ENCODE measurements around the gene TSEN54.
"Not testable (repeated sequence)": the region's sequence is repeated elsewhere in the genome, so short reads cannot be mapped to it uniquely, and the experiment has no call there.

Gene TSEN54

DNA sequence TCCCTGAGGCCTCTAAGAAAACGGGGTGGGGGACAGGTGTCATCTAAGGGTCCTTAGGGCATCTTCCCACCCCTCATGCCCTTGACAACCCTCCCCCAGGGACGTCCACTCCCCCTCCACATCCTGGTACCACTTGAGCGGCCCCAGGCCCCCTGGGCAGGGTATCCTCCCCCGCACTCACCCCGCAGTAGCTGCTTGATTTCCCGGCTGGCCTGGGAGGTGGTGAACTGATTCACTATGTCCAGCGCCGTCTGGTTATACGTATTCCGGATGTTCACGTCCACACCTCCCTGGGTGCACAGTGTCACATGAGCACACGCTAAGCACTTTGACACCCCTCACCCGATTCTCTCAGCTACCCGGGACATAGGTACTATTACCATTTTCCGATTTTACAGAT, 10.7 kb upstream of the TSEN54 start:
- DNase-seq, result no peak

DNA sequence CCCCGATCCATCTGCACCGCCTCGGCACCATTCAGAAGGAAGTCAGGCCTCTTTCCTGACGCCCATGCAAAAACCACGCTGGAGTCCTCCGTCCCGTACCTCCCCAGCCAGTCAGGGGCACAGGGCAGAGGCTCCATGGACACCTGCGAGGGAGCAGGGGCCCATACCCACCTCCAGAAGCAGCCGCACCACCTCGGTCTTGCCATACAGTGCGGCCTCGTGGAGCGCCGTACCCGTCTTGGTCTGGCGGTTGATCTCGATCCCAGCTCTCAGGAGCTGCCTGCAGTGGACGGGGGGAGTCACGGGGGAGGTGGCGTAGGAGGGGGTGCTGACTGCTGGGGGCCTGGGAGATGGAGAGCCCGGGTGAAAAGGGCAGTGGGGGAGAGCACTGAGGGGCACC, 10.2 kb upstream of the TSEN54 start:
- DNase-seq, result no peak

GRCh38 chr17:75506888-75507287, 9.4 kb upstream of the TSEN54 start:
- no peak for DNase-seq

DNA sequence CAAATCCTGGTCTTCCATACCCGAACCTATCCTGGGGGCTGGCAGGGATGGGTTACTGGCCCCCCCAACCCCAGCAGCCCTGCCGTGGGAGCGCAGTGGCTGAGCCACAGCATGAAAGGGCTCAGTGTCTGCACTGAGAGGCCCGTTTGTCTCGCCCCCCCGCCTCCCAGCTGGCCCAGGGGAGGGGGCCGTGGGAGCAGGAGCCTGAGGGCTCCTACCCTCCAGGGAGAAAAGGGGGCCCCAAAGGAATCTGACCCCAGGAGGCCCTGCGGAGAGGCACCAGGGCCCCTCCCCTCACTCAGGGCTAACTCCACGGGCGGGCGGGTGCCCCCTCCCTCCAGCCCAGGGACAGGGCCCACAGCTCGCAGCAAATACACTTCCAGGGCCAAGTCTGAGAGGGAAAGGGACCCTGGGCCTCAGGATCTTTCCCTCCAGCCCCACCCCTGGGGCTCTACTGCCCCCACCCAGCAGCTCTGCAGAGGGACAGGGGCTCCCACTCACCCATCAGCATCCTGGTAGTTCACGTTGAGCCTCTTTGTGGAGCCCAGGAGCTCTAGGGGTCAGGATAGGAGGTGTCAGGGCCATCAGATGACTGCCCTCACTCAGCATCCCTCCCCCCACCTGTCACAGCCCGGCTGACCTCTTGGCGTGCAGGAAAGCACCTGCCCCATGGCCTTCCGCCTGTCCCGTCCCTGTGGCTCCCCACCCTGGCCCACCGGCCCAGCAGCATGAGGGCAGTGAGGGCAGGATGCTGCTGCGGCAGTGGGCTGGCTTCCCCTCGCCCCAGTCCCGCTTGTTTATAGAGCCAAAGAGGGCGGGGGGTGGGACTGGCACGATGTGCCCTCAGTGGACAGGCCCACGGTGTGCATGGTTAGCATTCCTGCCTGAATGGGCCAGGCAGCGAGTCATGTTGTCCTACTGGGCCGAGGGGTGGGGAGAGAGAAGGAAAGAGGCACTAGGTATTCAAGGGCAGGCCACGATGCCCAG, 8.3 kb upstream of the TSEN54 start:
- DNase-seq, result no peak

DNA sequence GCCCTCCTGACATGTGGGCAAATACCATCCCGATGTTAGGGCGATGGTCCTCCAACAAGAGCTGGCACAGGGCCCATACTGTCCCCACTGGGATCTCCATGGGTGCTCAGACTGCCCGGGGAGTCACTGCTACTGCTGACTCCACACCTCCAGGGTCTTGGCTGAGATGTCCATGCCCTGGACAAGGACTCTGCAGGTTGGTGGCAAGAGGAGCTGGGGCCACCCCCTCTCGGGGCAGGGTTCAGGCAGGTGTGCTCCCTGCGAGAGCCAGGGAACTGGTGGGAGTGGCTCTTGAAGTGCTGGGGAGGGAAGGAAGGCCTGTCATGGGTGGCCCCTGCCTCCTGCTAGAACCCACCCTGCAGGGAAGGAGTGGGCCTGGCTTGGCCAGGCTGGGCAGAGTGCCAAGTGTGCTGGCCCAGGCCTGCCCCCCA, 7.4 kb upstream of the TSEN54 start:
- DNase-seq, result no peak

- no peak for DNase-seq
Measured at GRCh38 chr17:75509528-75510258, 6.6 kb upstream of the TSEN54 start.

DNA sequence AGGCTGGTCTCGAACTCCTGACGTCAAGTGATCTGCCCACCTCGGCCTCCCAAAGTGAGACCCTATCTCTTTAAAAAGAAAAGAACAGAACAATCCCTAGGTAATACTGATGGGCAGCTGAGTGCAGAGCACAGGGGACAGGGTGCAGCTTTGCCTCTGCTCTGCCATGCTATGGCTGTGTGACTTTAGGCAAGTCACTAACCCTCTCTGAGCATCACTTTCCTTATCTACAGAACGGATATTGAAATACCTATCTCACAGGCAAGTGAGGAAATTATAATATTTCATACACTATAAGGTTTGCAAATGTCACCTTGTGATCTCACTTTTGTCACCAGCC, 5.1 kb upstream of the TSEN54 start:
- no peak for DNase-seq

- no peak for DNase-seq
Measured at GRCh38 chr17:75511610-75512575, 4.4 kb upstream of the TSEN54 start.

GRCh38 chr17:75512926-75513640, 3.2 kb upstream of the TSEN54 start:
- DNase-seq, result no peak

DNA sequence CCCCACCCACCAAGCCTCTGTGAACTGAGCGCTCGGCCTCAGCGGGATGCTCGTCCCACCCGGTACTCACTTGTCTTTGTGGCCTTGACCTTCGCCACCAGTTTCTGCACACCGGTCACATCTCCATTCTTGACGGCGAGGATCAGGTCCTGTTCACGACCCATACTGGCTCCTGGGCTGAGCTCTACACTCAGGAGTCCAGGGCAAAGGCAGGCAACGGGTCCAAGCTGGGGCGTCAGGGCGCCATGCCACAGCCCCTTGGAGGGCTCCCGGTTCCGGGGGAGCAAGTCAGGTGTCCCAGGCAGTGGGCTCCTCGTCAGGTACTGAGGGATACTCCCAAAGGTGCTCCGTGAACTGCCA, 2.7 kb upstream of the TSEN54 start:
- no peak for DNase-seq

DNA sequence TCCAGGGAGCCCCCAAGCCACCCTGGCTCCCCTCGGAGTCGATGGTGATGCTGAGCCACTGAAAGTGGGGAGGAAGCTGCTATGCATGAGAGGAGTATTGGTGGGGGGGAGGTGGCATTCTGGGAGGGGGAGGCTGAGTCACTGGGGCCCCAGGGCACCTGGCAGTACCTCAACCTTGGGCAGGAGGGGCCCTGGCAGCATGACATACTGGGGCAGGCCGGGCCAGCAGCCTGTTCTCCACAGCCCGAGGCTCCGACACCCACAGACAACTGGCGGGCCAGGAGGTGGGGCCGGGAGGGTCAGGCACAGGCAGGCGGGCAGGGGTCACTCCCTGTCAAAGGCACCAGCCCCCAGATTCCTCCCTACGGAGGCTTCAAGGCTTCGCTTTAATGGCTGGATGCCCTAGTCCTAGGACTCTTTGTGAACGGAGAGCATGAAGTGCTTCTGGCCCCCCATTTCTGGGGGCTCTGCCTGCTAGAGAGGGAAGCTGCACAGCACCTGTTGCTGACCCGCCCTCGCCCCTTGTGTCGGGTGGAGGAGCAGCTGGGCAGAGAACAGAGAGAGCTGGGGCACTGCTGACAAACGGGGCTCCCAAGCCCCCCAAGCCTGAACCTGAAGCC, 1.9 kb upstream of the TSEN54 start:
- no peak for DNase-seq

DNA sequence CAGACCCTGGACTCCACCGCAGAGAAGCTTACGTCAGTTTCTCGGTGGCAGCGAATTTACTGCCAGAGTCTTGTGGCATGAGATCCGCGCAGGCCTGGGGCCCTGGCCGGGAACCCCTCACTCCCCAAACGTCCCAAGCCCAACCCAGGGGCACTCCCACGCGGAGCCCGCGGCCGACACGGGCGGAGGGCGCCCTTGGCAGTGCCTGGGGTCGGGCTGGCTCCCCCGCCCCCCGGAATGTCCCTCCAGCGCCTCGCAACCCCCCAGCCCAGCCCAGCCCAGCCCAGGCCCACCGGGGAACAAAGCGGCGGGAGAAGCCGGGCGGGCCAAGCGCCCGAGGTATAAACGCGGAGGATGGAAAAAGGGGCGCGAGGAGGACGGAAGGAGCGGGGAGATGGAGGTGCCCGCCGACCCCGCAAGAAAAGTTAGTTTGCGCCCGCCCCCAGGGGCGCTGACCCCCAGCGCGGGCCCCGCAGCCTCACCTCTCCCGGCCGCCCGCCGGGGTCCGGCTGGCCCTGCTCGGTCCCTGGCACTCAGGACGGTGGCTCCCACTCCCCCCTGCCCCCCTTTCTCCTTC, 1.3 kb upstream of the TSEN54 start:
- DNase-seq, result no peak

GRCh38 chr17:75515496-75516254, 653 bp upstream of the TSEN54 start, which contains the start of gene CASKIN2:
Gene CASKIN2, minus strand, starts transcription at chr17:75515537. Its CDS starts 1,733 bp downstream, at chr17:75513804.
- DNase-seq, result peak; percentile 36

GRCh38 chr17:75516619-75517296, 430 bp downstream of the TSEN54 start:
- no peak for DNase-seq

DNA sequence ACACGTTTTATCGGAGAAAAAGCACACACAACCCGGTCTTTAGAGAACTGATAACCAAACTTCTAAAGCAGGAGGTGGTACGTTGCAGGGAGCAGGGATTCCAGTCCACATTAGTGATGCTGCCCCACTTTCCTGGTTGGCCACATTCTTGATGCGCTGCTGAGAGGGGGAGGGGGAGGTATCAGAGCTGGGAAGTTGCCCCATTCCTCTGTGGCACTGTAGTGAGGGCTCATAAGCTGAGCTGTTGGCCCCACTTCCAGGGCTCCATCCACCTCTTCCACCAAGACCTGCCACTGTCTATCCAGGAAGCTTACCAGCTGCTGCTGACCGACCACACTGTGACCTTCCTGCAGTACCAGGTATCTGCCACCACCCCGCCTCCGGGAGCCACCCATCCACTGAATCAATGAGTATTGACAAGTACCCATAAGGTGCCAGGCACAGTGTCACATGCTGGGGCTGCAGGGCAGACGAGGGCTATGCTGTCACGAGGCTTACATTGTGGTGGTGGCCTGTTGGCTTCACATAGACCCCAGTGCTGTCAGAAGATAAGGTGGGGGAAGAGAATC, 1.1 kb downstream of the TSEN54 start:
- DNase-seq, result no peak

DNA sequence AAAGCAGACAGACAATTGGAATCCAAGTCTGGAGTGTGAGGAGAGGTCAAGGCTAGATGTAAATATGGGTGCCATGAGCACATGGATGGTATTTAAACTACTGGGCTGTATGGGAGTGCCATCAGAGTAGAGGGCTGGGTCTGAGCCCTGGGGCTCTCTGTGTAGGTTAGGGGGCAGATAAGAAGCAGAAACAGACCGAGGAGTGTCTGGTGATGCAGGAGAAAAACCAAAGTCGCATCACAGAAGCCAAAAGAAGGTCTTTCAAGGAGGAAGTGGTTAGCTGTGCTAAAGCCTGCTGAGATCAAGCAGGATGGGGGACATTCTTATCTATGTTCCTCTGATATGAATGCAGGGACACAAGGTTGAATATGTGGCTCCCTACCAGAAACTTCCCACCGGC, 1.9 kb downstream of the TSEN54 start:
- DNase-seq, result no peak

GRCh38 chr17:75518983-75519537, 2.7 kb downstream of the TSEN54 start:
- DNase-seq, result no peak

DNA sequence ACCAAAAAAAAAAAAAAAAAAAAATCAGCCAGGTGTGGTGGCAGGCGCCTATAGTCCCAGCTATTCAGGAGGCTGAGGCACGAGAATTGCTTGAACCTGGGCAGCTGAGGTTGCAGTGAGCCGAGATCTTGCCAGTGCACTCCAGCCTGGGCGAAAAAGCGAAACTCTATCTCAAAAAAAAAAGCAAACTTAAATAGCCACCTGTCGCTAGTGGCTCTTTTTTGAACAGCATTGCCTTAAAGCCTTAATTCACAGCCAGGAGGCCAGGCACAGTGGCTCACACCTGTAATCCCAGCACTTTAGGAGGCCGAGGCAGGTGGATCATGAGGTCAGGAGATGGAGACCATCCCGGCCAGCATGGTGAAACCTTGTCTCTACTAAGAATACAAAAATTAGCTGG, 4.1 kb downstream of the TSEN54 start:
- DNase-seq, result not testable (repeated sequence)

DNA sequence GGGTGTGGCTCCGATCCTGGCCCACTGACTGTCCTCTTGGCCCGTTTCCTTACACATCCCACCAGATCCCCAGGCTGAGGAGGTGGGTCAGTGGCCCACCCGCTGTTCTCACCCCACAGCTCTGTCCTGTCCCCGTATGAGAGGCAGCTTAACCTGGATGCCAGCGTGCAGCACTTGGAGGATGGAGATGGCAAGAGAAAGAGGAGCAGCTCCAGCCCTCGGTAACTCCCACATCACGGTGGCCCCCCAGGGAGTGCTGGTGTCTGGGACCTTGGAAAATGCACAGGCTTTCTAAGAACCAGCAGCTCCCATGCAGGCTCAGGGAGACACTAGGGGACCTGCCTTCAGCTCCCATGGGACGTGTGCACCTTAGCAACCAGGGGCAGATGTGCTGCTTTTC, 5.0 kb downstream of the TSEN54 start:
- no peak for DNase-seq

Measured in DMS79 (cell line).